ENCODE results near the gene SYNGR2.

The SYNGR2 gene

DNA sequence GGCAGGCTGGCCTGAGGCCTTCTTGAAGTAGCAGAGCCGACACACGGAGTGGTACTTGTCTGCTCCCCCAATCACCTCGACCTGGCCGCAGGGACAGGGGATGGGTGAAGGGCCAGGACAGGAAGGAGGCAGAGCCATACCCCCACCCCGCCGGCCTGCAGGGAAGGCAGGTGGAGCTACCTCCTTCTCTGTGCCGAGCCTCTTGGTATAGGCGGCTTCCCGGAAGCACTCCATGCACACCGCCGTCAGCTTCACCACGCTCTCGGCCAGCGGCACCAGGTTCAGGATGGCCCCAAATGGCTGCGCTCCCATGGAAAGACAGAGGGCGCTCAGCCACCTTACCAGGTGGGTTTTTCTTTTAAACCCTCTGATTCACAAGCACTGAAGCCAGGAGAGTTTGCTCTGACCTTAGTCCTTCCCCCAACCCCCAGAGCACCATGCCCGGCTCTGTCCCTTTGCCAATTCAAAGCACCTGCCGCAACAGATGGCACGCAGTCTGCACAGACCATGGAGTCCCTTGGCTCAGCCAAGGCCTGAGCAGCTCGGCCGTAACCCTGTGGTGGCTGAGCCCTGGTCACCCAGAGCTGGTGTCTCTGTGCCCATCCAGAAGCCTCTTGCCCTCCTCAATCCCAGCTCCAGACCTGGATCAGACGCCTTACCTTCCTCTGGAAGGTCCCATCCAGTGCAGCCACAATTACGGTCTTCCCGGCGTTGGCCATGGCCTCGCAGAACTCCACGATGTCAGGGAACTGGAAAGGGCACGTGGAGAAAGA is 6.7 kb downstream of the SYNGR2 start:
- no peak for DNase-seq (ENCODE audit: low read depth)
- no peak overlapping the region for H3K4me3 ChIP-seq (ENCODE audit: low read depth, low read length)
- TF ChIP-seq, protein P1, sequence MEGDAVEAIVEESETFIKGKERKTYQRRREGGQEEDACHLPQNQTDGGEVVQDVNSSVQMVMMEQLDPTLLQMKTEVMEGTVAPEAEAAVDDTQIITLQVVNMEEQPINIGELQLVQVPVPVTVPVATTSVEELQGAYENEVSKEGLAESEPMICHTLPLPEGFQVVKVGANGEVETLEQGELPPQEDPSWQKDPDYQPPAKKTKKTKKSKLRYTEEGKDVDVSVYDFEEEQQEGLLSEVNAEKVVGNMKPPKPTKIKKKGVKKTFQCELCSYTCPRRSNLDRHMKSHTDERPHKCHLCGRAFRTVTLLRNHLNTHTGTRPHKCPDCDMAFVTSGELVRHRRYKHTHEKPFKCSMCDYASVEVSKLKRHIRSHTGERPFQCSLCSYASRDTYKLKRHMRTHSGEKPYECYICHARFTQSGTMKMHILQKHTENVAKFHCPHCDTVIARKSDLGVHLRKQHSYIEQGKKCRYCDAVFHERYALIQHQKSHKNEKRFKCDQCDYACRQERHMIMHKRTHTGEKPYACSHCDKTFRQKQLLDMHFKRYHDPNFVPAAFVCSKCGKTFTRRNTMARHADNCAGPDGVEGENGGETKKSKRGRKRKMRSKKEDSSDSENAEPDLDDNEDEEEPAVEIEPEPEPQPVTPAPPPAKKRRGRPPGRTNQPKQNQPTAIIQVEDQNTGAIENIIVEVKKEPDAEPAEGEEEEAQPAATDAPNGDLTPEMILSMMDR (conservative IDR thresholded peaks at IDR 0.05; ENCODE audit: low read depth, low read length), result peak; percentile 22

DNA sequence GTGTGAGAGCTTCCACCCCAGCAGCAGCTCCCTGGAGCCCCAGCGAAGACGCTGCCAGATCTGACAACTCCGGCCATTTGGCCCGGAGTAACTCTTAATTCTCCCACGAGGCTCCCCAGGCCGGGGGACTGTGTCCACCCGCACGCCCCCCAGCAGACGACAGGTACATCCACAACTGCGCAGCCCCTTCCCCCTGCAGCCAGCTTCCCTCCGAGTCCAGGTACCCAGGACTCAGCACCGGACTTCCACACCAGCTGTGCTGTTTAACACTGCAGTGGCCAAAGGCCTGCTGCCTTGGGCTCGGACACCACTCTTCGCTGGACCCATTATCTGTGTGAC is 7.2 kb downstream of the SYNGR2 start:
- TF ChIP-seq, protein P1 (conservative IDR thresholded peaks at IDR 0.05; ENCODE audit: low read depth, low read length), result no peak
- H3K4me3 ChIP-seq (ENCODE audit: low read depth, low read length), result no peak overlapping the region
- no peak for DNase-seq (ENCODE audit: low read depth)

DNA sequence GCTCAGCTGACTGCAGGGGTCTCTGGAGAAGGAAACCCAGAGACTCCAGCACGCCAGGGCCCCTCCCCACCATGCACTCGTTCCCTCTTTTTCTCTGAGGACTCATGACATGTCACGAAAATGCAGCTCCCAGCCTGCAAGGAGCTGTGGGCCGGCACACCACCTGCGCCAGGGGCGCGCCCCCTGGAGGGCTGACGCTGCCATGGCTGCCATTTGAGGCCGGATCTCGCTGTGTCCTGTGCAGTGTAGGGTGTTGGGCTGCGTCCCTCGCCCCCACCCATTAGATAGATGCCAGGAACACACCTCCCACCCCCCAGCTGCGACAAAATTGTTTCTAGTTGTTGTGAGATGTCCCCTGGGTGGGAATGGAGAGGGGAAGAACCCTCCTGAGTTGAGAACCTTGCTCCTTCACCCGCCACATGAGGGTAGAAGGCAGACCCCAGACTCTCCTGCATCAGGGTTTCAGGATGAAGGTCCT is 8.2 kb downstream of the SYNGR2 start:
- TF ChIP-seq, protein P1 (conservative IDR thresholded peaks at IDR 0.05; ENCODE audit: low read depth, low read length), result peak; percentile 81
- DNase-seq (ENCODE audit: low read depth), result peak; percentile 41
- H3K4me3 ChIP-seq (ENCODE audit: low read depth, low read length), result no peak overlapping the region

DNA sequence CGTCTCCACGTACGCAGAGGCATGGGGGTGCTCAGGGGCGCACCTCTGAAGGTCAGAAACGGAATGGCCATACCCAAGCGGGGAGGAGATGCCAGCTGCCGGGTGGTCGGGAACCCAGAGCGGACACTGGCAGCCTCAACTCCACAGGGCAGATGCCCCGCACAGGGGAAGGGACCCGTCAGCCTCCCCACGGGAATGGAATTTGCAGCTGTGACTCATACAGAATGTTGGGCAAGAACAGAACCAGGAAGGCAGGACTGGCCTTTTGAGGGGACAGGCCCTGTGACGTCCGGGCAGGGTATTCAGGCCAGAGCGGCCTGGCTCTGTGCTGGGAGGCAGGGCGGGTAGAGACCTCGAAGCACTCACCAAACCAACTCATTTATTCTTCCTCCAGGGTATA is 11.0 kb downstream of the SYNGR2 start:
- TF ChIP-seq, protein P1 (conservative IDR thresholded peaks at IDR 0.05; ENCODE audit: low read depth, low read length), result no peak
- DNase-seq (ENCODE audit: low read depth), result peak; percentile 87
- H3K4me3 ChIP-seq (ENCODE audit: low read depth, low read length), result no peak overlapping the region

DNA sequence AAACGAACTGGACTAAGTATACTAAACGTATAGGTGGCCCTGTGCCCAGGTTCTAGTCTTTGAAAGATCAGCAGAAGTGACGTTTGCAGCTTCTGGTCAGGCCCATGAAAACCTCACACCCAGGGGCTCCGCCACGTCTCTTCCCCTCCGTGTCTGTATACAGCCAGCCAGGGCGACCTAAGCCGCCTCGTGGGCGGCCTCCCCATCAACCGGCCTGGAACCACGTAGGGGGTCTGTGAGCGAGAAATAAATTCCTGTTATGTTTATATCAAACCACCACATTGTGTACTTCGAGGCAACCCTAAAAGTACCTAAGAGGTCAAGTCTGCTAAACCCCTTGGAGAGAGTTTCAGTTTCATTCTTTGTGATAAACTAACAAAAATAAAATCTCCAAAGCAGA is 11.7 kb downstream of the SYNGR2 start:
- TF ChIP-seq, protein P1 (conservative IDR thresholded peaks at IDR 0.05; ENCODE audit: low read depth, low read length), result no peak
- peak; percentile 74 for DNase-seq (ENCODE audit: low read depth)
- H3K4me3 ChIP-seq (ENCODE audit: low read depth, low read length), result peak overlapping the region; percentile 29

DNA sequence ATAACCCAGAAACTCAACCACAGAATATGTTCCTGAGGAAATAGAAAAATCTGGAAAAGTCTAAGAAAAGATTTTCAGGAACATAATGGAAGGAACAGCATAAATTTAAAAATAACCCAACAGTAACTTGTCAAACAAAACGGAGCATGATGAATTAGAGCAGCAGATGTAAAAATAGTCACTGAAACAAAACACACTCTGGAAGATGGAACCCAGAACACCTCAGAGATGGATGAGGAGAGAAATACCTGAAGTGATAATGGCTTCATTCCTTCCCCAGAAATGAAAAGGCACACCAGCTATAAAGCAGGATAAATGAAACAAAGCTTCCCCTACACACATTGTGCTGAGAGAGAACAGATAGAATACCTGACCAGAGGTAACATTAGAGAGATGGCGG is 12.1 kb downstream of the SYNGR2 start:
- TF ChIP-seq, protein P1 (conservative IDR thresholded peaks at IDR 0.05; ENCODE audit: low read depth, low read length), result no peak
- H3K4me3 ChIP-seq (ENCODE audit: low read depth, low read length), result no peak overlapping the region
- DNase-seq (ENCODE audit: low read depth), result no peak

DNA sequence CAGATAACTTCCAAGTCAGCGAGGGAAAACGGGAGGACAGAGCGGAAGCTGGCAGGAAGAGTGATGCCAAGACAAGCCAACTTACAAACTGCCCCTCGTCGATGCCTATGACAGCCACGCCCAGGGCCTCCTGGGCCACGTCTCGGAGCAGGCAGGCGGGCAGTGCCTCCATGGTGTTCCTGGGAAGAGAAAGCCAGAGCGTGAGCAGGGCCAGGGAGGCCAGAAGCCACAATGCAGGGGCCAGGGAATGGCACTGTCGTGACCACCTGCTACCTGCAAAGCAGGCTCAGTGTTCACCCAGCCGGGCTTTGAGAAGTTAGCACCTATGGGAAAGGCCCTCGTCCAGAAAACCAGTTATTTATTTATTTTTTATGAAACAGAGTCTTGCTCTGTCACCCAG is 14.1 kb downstream of the SYNGR2 start:
- no peak for DNase-seq (ENCODE audit: low read depth)
- no peak overlapping the region for H3K4me3 ChIP-seq (ENCODE audit: low read depth, low read length)
- TF ChIP-seq, protein P1 (conservative IDR thresholded peaks at IDR 0.05; ENCODE audit: low read depth, low read length), result no peak

All from choroid plexus epithelial cell (primary cell).